Left cardiac atrium (tissue), 4 donors: Measurements from ENCODE around the gene GUCA1A. TPM values are rescaled to one million over a fixed set of nuclear protein-coding genes. Genes with fewer than 3 reads are reported as not detected.
A peak's percentile ranks its signal among the peaks of the same experiment; 100 is the strongest.
"Not testable (repeated sequence)": the region's sequence is repeated elsewhere in the genome, so short reads cannot be mapped to it uniquely, and the experiment has no call there.

ENCODE experiments used
- ATAC-seq, 2 donors: fragments of 200-7000 bp; cut with Tn5 transposase; one replicate each; pipeline ENCODE4 v1.9.1; 2020; ENCODE audit warnings: mild to moderate bottlenecking in 2 of 2, moderate library complexity in 2 of 2
- DNase-seq: peaks from one replicate; pipeline ENCODE4 v3.0.0-alpha.2; 2020
- intact Hi-C, 2 donors: fragments of 100-400 bp; cut with DNase I; formaldehyde crosslinking; loops; one replicate each; pipeline versions ENCODE4 v1.14.1 to v1.15.1; 2022 to 2023
- total RNA-seq, 2 donors: library from RNA; stranded (reverse); fragmentation: NEBNext Ultra II Directional; extraction: Animal tissue kit (Norgen Biotek cat#: 25700); gene quantifications; one replicate each; pipeline ENCODE4 v1.2.1, GENCODE V29; 2021
- donor health status: DM: no; HTN: yes; CAD: no.
- donor health status: DM: no; HTN: yes; CAD: no; lungs with severe emphysema.
- donor health status: DM: yes; HTN: yes; CAD: no.
- donor health status: Dilated cardiomyopathy.

Gene GUCA1A
- total RNA-seq, 2 donors from 2014 or later, result not detected

- peak; percentile 28 to 49 for ATAC-seq
- intact Hi-C loops, result no loop called here
- DNase-seq, result no peak
These were observed 31.5 kb upstream of the GUCA1A start for GRCh38 chr6:42141603-42142117.

DNA sequence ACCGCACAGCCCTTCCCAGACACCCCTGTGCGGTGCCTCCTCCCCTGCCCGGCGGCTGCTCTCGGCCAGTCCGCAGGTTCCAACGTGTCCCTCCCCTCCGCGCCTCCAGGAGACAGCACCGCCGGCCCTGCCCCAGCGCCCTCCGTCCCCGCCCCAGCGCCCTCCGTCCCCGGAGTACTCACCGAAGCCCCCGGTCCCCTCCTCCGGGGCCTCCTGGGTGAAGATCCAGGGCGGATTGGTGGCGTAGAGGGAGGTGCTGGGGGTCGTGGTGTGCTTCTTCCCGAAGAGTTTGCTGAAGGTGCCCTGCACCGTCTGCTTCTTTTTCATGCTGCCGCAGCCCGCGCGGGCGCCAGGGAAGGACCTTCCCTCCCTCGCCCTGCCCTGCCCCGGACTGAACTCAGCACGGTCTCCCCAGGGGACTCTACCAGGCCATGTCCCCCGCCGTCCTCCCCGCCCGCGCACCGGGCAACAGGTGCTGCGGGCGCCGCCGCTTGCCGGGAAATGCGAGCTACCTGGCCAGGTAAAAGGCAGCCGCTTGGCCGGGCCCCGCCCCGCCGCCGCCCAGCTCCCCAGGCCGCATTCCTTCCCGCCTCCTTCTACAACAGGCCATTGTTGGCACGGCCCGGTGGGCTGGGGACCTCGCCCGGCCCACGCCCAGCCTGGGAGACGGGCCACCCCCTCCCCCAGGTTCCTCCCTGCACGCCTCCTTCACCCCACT lies 30.9 kb upstream of the GUCA1A start, which contains the start of gene C6orf132:
TSS of gene C6orf132 (minus strand) at position 503 of the 718 bp plus-strand sequence. CDS start at position 327, 176 bp downstream.
- DNase-seq, result peak; percentile 42
- intact Hi-C loops, result no loop called here
- peak; percentile 82 to 85 for ATAC-seq

- no peak for DNase-seq
- intact Hi-C loops, result no loop called here
- ATAC-seq, result peak in 1 of 2 donors; percentile 9
These were observed 26.0 kb upstream of the GUCA1A start for GRCh38 chr6:42147138-42147562.

GRCh38 chr6:42148058-42148457 lies 25.1 kb upstream of the GUCA1A start:
- ATAC-seq (peak in 1 of 2 donors; percentile 79), DNase-seq (no peak)
- intact Hi-C loops, result no loop called here

DNA sequence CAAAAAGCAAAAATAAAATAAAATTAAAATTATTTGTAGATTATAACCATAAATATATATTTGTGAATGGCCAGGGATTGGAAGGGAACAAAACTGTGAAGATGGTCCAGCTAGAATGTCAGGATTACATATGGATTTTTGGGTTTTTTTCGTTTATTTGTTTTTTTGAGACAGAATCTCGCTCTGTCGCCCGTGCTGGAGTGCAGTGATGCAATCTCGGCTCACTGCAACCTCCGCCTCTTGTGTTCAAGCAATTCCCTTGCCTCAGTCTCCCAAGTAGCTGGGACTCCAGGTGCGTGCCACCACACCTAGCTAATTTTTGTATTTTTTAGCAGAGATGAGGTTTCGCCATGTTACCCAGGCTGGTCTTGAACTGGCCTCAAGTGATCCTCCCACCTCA lies 22.9 kb upstream of the GUCA1A start:
- DNase-seq (no peak), ATAC-seq (no peak)
- intact Hi-C loops, result no loop called here

DNA sequence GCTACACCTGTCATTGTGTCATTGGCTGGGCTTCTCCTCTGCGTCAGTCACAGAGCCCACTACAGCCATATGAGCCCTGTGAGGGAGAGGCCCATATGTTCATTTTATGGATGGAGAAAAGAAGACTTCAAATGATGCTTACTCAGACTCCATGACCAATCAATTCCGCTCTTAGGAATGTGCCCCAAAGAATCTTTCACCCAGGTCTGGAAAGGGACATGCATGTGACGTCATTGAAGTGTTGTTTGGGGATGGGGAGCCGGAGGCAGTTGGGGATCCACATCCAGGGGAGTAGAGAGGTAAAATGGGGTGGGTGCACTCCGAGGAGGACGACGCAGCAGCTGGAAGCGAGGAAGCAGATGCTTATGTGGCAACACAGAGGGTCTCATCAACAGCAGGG lies 21.1 kb upstream of the GUCA1A start:
- ATAC-seq (no peak), DNase-seq (no peak)
- intact Hi-C loops, result no loop called here

DNA sequence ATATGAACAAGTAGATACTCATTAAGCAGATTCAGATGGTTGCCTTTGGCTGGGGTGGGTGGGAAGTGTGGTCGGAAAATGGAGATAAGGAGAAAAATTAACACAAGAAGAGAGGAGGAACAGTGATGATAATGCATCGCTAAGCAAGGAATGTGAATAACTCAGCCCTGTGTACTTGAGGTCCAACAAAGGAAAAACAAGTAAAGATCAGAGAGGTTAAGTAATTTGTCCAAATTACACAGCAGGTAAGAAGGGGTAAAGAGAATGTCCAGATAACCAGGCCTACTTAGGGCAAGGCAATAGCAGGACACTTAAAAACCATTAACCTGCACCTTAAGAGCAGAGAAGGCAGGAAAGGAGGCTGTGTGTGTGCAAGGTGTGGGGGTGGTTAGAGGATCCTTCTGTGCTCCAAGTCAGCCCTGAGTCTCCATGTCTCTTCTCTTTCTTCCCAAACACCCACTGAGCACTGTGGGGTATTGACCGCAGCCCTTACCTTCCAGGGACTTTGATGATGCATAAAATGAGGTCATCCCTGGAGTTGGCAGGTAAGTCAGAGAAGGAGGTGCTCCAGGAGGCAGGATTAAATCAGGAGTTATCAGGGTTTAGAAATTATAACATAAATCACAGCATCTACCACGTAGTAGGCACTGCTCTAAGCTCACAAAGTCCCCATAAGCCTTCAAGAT lies 20.5 kb upstream of the GUCA1A start:
- intact Hi-C loops, DNase-seq: not testable (repeated sequence)

GRCh38 chr6:42153921-42154320 lies 19.2 kb upstream of the GUCA1A start:
- DNase-seq (no peak), ATAC-seq (no peak)

More for the DNA sequence above, 20.5 kb upstream of the GUCA1A start:
- not testable (repeated sequence) for ATAC-seq

GRCh38 chr6:42154461-42155209 lies 18.5 kb upstream of the GUCA1A start:
- DNase-seq (no peak), ATAC-seq (no peak)
- intact Hi-C loops, result no loop called here

More at GRCh38 chr6:42153921-42154320, 19.2 kb upstream of the GUCA1A start:
- intact Hi-C loops, result no loop called here

GRCh38 chr6:42155293-42155692 lies 17.9 kb upstream of the GUCA1A start:
- intact Hi-C loops, result no loop called here
- DNase-seq (no peak), ATAC-seq (no peak)

GRCh38 chr6:42156638-42157037 lies 16.5 kb upstream of the GUCA1A start:
- ATAC-seq (no peak), DNase-seq (no peak)
- intact Hi-C loops, result no loop called here

DNA sequence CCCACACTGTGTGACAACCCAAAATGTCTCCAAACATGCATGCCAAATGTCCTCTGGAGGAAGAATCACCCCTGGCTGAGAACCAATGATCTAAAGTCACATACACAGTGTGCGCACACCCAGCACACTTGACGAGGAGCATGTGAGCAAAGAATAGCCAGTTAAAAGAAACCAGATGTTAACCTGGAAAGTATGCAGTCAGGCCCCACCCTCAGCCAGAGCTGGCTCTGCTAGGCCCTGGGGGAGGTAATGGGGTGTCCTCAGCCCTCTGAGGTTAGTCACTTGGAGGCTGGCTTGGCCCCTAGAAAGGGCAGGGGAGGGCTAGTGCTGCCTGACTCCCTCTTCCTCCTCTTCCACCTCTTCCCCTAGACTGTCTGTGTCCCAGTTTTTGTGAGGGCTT lies 15.2 kb upstream of the GUCA1A start:
- DNase-seq, result no peak
- intact Hi-C loops, result no loop called here
- peak in 1 of 2 donors; percentile 23 for ATAC-seq

DNA sequence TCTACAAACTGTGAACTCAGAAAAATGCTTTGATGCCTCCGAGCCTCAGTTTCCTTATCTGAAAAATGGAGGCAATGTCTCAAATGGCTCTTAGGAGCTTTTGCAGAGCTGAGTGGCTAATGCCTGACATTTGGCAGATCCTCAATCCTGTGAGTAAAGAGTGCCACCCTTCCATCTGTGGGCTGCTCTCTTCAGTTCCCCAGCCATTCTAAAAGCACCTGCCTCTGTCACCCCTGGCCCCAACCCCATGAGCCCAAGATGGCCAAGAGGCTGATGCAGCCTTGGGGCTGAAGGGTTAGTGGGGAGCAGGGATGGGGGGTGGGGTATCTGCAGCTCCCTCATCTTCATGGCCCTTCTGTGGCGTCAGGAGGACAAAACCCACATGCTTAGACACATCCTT lies 14.5 kb upstream of the GUCA1A start:
- intact Hi-C loops, result no loop called here
- no peak for ATAC-seq
- DNase-seq, result no peak

- intact Hi-C loops, result no loop called here
- ATAC-seq (no peak), DNase-seq (no peak)
These were observed 13.6 kb upstream of the GUCA1A start for GRCh38 chr6:42159431-42160024.

DNA sequence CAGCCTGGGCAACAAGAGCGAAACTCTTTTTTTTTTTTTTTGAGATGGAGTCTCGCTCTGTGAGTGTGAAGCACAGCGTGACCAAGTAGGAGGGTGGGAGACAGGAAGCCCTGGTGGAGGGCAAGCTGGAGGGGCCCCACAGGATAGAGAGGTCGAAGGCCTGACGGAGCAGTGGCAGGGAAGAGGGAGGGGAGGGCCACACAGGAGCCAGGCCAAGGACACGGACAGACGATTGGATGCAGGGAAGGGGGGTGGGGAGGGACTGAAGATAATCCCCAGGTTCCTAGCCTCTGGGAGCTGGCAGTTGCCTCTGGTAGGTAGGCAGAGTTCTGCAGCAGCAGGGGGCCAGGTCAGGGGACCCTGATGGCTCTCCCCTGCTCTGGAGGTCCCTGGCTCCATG lies 10.8 kb upstream of the GUCA1A start:
- ATAC-seq (no peak), DNase-seq (no peak)
- intact Hi-C loops, result no loop called here

DNA sequence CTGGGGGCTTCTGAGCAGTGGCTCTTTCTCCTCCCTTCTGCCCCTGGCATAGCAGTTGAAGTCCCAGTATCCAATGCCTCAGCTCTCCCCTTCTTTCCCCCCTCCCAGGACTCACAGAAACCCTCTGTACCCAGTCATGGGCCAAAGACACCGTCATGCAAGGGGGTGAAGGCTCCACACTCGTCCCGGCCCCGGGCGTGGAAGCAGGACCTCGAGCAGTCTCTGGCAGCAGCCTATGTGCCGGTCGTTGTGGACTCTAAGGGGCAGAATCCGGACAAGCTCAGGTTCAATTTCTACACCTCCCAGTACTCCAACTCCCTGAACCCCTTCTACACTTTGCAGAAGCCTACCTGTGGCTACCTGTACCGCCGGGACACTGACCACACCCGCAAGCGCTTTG lies 10.4 kb upstream of the GUCA1A start:
- ATAC-seq (no peak), DNase-seq (no peak)
- intact Hi-C loops, result no loop called here

GRCh38 chr6:42163981-42164380 lies 9.2 kb upstream of the GUCA1A start:
- ATAC-seq, result no peak
- intact Hi-C loops, result no loop called here
- DNase-seq, result no peak

DNA sequence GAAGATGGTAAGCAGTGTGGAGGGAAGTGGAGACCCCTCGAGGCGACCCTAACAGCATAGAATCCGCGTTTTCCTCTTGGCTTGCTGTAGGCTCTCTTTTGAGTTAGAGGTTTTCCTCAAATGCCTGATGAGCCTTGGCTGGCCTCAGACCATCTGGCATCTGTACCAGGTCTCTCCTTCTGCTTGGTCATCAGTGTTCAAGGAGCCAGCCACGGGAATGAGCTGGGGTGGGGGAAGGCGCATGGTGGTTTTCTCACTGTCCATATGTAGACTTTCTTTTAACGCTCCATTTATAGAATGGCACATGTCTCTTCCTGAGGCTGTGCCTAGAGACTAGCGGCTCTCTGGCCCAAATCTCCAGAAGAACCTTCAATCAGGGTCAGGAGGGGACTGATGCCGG lies 8.1 kb upstream of the GUCA1A start:
- ATAC-seq, result no peak
- intact Hi-C loops, result loop anchor here in 1 of 2 donors (5.0 kb wide), 1 partner anchor 88 kb away; no protein-coding TSS in a partner anchor
- no peak for DNase-seq

GRCh38 chr6:42166444-42167141 lies 6.6 kb upstream of the GUCA1A start:
- intact Hi-C loops, result loop anchor here (1.0 to 5.0 kb wide), 2 partner anchors 89 to 91 kb away; no protein-coding TSS in a partner anchor
- DNase-seq (peak; percentile 63), ATAC-seq (peak; percentile 83 to 84)
